GM18502 (cell line): ENCODE results near the gene NVL.
"Not testable (repeated sequence)": the region's sequence is repeated elsewhere in the genome, so short reads cannot be mapped to it uniquely, and the experiment has no call there.

Experiments used
- ATAC-seq: cut with Tn5 transposase; IDR thresholded peaks from one replicate; pipeline ENCODE4 v1.9.1; 2021; ENCODE audit warnings: mild to moderate bottlenecking; ENCODE audit not compliant: unreplicated experiment, poor library complexity

NVL gene

DNA sequence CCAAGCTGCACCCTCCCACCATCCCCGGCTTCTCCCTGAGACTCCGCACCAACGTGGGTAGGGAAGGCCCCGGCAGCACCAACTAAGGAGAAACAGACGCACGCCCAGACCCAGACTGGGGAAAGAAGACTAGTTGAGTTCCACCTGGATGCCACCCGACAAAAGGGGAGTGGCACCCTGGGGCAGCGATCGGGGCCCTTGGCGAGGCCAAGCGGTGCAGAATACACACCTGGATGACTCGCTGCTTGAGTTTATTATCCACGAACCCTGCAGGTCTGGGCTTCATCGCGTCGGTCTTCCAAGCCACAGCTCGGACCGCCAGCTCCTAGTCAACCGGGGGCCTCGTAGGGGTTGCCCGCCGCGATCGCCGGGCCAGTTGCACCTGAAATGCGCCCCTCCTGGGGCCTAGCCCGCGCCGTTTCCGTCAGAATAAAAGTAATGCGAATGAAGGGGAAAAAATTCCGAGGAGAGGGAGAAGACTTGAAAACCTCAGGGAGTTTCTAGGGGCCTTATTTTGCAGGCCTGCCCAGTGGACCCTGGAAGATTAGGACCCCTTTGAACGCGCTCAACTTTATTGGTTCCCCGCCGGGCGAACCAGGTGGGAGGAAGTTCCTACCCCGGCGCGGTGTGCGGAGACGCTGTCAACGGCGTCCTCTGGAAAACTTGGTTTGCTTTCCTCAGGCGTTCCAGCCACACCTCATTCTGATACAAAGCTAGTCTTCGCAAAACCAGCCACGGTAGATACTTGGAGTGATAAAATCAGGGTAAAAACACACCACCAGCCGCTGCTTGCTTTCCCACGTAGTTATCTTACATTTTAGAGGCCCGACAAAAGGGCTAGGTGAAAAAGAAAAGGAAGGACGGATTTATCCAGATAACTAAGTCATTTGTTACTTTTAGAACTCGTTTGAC, at the start of gene NVL:
TSS of gene NVL (minus strand) at position 331 of the 912 bp plus-strand sequence. CDS start at position 286, 45 bp downstream.
- ATAC-seq = peak; percentile 74

DNA sequence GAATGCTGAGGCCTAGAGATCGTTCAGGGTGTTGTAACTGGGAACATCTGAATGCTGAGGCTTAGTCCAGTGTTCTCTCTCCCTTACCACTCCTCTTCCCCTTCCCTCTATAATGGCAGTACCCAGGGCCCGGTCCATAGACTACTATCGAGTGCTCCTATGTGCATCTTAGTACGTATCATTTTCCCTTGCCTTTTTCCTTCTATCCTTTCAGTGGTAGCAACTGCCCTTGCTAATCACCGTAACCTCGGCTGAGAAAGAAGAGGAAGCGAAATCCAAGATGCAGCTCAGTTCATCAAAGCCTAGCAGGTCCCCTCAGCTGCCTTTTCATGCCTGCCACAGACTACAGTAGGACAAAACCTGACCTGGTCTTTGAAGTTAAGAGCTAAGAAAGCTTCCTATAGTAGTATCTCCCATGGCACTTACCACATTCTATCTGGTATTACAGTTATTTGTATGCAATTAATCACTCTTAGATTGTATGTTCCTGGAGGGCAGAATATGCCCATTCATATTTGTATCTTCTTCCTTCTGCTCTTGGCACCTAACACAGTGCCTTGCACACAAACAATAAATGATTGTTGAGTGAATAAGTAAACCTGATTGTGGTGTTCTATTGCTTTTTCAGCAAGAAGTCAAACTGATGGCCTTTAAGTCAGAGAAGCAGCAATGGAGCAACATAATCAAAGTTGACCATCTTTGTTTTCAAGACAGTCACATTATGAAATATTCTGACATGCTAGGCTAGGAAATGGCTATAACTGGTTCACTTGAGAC, 49.1 kb upstream of the NVL start:
- no peak for ATAC-seq

DNA sequence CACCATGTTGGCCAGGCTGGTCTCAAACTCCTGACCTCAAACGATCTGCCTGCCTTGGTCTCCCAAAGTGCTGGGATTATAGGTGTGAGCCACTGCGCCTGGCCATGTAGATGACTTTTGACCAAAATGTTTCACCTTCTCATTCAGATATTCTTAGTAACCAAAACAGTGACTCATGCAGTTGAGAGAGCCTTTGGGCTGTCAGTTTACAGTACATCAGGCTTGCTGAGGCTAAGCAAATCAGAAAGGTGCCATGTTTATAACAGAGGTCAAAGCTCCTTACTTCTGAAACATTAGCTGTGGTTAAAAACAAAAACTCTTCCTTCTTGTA, 47.7 kb upstream of the NVL start:
- ATAC-seq = peak; percentile 54

DNA sequence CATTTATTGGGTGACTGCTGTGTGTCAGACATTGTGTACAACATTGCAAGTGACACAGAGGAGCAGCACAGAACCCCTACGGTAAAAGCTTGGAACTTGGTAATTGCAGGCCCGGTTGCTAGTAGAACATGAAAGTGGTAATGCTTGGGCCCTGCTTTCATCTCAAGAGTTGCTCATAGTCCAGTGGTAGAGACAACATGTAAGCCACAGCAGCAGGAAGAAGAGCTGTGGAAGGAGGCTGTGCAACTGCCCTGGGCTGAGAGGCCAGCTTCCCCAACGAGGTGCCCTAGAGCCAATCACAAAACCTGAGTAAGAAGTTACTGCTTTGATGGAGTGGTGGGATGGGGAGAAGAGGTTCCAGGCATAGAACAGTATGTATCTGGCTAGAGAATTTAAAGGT, 45.1 kb upstream of the NVL start:
- no peak for ATAC-seq

DNA sequence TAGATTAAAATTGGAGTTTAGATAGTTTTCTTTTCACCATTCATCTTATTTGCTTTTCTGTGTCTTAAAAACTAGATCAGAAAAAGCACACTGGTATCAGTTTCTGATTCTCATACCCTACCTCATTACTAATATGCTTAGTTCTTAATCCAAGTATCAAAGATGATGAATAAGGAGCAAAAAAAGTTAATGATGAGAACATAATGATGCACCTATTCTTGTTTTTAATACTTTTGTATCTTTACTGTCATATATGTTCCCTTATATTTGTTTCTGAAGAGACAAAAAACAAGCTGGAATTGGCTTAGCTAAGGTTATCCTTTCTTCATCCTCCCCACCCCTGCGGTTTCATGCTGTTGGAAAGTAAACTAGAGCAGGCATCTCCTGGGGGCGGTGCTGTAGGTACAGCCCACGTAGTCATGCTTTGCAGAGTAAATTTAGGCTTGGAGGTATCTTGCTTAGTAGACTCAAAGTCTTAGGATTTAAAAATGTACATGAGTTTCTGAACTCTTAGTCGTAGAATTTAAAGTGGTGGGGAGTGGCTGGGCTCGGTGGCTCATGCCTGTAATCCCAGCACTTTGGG, 43.1 kb upstream of the NVL start:
- no peak for ATAC-seq

DNA sequence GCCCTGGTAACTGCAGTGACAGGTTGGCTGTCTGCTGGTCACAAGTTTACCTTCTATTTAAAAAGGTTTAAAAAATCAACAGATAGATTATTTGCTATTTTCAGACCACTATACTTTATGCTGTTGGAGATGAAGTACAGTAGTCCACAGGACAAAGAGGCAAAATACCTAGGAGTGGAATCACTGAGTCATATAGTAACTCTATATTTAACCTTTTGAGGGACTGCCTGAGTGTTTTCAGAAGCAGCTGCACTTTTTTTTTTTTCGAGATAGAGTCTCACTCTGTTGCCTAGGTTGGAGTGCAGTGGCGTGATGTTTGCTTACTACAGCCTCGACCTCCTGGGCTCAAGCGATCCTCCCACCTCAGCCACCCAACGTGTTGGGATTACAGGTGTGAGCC, 38.4 kb upstream of the NVL start:
- peak; percentile 86 for ATAC-seq

DNA sequence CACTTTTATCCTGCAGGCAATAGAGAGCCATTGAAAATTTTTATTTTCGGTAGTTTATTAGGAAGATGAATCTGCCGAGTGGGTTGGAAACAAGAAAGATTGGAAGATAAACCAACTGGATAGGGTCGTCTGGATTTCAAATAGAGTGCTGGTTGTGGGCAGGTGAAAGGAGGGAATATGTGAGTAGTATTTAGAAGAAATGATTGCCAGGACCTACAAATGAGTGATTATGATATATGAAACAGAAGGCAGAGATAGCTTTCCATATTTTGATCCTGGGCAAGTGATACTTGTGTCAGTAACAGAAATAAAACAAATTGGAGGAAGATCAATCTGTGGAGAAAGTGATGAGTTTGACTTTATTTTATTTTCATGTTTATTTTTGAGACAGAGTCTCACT, 29.2 kb upstream of the NVL start:
- no peak for ATAC-seq

DNA sequence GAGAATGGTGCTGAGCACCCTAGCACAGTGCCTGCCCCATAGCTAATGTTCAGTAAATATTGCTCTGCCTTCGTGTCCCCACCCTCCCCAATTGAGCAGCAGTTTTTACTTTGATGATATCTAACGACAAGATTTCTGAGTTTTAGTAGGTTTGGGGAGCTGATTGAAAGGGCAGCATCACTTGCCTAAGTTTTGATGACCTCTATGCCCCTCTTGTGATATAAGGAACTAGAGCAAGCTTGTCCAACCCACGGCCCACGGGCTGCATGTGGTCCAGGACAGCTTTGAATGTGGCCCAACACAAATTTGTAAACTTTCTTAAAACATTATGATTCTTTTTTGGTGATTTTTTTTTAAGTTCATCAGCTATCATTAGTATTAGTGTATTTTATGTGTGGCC, 28.3 kb upstream of the NVL start:
- ATAC-seq = no peak

DNA sequence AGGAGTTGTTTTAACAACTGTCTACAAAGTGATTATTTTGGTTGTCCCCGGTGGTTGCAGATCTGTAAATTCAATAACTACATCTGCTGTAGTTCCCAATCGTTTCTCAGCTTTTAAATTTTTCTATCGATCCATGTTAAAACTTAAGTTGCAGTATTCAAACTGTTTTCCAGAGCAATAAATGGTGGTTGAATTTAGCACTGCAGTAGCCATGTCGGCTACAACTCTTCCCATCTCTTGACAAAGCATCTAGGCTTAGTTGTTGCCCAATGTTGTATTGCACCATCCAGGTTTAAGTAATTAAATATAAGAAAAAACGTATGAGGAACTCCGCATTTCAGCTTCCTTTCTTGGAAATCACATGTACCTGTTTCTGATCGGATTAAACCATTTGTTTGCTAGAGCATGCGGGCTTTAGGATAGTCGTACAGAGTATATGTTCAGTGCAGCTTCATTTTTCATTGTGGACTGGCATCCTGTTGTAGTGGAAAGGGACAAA, 27.7 kb upstream of the NVL start:
- ATAC-seq = no peak

DNA sequence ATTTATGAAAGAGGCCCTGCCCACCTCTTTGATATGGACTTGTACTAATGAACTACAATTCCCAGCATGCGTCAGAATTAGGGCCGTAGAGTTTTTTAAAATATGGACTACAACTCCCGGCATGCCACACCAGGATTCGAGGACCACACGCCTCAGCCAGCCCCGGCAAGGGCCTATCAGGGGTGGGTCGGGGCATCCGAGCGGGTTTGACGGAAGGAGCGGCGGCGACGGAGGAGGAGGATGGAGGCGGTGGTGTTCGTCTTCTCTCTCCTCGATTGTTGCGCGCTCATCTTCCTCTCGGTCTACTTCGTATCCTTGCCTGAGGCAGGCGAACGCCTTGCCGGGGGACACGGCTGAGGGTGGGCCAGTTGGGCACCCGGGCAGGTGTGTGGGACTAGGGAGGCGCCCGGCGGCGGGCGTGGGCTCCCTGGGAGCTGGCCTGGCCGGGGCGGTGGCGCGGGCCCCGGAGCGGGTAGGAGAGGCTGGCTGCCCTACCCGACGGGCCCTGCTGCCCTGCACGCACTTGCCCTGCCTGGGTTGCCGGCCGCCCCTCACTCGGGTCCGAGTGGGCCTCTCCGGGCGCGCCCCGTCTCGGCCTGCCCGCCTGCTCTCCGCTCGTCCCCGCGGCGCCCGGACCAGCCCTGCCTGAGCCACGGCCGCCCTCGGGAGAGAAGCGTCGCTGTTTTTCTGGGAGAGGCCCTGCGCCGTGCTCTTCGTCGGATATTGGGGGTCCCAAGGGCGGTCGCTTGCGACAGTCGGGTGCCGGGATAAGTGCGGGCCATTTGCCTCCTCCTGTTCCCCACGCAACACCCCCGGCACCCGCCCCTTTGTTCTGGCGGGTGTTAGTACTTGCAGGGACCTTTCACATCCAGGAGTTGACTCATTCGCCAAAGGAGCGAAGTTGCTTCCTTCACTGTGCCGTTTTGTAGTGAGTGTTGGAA, 27.0 kb upstream of the NVL start, which contains the start of gene CNIH4:
TSS of gene CNIH4 (plus strand) at position 195 of the 941 bp plus-strand sequence. CDS start at position 241, 46 bp downstream.
- ATAC-seq = peak; percentile 99

DNA sequence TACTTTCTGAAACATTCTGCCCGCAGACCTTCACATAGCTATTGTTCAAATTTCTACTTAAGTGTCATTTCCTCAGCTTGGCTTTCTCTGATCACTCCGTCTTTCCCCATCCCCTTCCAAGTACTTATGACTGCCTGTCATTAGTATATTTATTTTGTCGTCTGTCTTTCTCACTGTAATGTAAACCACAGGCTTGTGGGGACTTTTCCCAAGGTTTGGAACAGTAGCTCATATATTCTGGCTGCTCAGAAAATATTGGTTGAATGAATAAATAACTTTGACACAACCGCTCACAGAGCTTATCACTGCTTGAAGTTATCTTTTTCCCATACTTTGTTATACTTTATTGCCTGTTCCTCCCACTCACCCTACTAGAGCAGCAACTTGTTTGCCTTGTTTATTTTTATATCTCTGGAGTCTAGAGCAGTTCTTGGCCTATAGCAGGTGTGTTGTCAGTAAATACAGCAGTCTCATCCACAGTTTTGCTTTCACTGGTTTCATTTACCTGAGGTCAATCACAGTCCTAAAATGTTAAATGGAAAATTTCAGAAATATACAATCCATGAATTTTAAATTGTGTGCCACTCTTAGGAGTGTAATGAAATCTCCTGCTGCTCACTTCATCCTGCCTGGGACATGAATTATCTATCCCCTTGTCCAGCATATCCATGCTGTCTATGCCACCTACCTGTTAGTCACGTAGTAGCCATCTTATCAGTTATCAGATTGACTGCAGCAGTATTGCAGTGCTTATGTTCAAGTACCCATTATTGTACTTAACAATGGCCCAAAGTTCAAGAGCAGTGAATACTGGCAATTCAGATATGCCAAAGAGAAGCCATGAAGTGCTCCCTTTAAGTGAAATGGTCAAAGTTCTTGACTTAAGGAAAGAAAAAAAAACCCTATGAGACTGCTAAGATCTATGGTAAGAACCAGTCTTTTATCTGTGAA, 24.3 kb upstream of the NVL start:
- ATAC-seq = no peak

DNA sequence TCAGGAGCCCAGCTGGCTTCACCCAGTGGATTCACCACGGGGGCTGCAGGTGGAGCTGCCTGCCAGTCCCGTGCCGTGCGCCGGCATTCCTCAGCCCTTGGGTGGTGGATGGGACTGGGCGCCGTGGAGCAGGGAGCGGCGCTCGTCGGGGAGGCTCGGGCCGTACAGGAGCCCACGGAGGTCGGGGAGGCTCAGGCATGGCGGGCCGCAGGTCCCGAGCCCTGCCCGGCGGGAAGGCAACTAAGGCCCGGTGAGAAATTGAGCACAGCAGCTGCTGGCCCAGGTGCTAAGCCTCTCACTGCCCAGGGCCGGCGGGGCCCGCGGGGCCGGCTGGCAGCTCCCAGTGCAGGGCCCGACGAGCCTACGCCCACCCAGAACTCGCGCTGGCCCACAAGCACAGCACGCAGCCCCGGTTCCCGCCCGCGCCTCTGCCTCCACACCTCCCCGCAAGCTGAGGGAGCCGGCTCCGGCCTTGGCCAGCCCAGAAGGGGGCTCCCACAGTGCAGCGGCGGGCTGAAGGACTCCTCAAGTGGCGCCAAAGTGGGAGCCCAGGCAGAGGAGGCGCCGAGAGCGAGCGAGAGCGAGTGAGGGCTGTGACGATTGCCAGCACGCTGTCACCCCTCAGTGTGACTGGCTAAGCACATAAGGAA, 22.6 kb upstream of the NVL start:
- ATAC-seq = not testable (repeated sequence)

DNA sequence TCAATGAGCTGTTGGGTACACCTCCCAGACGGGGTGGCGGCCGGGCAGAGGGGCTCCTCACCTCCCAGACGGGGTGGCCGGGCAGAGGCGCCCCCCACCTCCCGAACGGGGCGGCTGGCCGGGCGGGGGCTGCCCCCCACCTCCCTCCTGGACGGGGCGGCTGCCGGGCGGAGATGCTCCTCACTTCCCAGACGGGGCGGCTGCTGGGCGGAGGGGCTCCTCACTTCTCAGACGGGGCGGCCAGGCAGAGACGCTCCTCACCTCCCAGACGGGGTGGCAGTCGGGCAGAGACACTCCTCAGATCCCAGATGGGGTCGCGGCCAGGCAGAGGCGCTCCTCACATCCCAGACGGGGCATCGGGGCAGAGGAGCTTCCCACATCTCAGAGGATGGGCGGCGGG, 19.7 kb upstream of the NVL start:
- not testable (repeated sequence) for ATAC-seq

DNA sequence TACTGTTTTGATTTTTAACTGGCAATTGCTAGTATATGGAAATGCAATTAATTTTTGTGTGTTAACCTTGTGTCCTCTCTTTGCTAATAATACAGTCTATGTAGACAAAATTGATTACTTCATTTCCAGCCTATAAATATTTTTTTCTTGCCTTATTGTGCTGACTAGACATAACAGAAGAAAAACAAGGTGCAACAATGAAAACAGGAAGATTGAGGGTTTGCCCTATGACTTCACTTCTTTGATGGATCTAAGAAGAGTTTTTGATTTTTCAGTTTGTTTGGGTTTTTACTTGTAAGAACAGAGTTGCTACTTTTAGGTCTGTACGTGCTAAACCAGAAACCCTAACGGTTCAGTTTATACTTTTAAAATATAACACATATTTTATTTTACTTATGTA, 18.2 kb upstream of the NVL start:
- ATAC-seq = no peak

DNA sequence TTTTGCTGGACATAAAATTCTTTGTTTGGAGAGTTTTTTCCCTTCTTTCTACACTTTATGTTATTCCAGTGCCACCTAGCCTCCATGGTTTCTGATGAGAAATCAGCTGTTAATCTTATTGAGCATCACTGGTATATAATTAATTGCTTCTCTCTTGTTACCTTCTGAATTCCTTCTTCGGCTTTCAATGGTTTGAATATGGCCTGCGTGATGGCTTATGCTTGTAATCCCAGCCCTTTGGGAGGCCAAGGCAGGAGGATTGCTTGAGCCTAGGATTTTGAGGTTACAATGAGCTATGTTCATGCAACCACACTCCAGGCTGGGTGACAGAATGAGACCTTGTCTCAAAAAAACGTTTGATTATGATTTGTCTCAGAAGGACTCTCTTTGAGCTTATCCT, 13.7 kb upstream of the NVL start:
- ATAC-seq = no peak

DNA sequence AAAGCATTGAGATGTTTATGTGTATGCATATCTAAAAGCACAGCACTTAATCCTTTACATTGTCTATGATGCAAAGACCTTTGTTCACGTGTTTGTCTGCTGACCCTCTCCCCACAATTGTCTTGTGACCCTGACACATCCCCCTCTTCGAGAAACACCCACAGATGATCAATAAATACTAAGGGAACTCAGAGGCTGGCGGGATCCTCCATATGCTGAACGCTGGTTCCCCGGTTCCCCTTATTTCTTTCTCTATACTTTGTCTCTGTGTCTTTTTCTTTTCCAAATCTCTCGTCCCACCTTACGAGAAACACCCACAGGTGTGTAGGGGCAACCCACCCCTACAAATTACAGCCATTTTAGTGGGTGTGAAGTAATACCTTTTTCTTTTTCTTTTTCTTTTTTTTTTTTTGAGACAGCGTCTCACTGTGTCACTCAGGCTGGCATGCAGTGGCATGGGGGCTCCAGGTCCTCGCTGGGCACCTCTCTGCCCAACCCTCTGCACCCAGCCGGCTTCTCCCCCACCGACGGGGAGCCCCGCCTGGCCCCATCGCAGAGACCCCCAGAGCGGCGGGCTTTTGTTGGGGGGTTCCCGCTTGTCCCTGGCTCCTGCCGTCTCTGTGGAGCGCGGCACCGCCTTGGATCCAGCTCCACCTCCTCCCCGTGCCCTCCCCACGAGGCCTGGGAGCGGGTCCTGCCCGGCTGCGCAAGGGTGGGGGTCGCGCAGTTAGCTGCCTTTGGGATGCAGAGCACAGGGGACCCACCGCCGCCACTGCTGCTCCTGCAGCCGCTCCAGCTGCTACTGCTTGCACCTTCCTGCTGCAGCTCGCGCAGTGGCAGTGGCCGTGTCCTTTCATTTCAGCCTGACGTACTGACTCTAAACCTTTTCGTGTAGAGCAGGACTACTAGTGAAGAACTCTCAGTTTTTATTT, 10.7 kb upstream of the NVL start:
- ATAC-seq = peak; percentile 90

DNA sequence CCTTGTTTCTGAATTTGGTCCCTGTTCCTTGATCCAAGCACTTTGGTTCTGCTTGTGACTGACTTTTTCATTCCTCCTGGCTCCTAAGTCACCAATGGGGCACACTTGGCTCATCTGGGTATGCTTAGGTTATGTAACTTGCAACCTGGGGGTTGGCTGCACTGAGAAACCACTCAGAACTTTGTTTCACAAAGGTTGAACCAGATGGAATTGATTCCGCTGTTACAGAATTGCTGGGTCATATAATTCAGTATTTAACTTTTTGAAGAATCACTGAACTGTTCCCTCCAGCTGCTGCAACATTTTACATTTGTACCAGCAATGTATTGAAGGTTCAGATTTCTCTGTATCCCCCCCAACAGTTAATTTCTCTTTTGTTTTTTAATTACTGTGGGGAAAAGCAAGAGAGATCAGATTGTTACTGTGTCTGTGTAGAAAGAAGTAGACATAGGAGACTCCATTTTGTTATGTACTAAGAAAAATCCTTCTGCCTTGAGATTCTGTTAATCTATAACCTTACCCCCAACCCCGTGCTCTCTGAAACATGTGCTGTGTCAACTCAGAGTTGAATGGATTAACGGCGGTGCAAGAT, 9.6 kb upstream of the NVL start:
- no peak for ATAC-seq
